GM12865 (cell line): Measurements from ENCODE around the gene TTC12.

Experiments used
- DNase-seq: peaks from one replicate; pipeline ENCODE4 v3.0.0; 2010; ENCODE audit warnings: low read depth
- H3K4me3 ChIP-seq: 2 replicates; pipeline ENCODE4 v1.5.1; 2011; ENCODE audit warnings: mild to moderate bottlenecking, low read depth, low read length, control low read depth
- TF ChIP-seq, protein P1 (sequence below): IDR thresholded peaks from 2 replicates; pipeline ENCODE4 v1.5.1; 2011; ENCODE audit warnings: low read length, control low read depth, low read depth, inconsistent platforms; ENCODE audit not compliant: insufficient read depth; ENCODE audit errors: missing control alignments

Gene TTC12

DNA sequence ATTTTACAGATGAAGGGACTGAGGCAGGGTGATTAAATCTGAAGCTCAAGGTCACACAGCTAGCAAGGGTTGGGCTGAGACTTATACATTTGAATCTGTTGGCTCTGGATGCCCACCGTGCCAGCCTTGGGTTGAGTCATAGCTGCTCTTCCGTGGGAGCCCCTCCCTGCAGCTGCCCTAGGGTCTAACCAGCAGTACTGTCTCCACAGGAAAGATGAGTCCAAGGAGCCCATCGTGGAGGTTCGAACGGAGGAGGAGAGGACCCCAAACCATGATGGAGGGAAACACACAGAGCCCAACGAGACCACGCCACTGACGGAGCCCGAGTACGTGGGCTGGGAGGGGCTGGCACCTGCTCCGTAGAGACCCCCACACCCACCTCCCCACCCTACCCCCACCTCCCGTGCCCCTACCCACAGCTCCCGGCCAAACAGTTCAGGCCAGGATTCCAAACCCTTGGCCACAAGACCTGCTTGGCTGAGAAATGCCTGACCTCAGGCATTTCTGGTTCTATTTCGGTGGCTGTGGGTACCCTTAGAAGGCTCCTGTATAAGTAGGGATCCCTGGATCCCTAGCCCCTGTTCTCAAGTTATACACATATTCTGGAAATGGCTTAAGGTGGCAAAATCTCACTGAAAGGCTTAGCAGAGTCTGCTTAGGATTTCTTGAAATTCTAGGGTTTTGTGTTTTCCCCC, 42.7 kb upstream of the TTC12 start:
- no peak for DNase-seq
- no peak overlapping the region for H3K4me3 ChIP-seq
- TF ChIP-seq, protein P1, sequence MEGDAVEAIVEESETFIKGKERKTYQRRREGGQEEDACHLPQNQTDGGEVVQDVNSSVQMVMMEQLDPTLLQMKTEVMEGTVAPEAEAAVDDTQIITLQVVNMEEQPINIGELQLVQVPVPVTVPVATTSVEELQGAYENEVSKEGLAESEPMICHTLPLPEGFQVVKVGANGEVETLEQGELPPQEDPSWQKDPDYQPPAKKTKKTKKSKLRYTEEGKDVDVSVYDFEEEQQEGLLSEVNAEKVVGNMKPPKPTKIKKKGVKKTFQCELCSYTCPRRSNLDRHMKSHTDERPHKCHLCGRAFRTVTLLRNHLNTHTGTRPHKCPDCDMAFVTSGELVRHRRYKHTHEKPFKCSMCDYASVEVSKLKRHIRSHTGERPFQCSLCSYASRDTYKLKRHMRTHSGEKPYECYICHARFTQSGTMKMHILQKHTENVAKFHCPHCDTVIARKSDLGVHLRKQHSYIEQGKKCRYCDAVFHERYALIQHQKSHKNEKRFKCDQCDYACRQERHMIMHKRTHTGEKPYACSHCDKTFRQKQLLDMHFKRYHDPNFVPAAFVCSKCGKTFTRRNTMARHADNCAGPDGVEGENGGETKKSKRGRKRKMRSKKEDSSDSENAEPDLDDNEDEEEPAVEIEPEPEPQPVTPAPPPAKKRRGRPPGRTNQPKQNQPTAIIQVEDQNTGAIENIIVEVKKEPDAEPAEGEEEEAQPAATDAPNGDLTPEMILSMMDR, result no peak

GRCh38 chr11:113272281-113272680, 42.1 kb upstream of the TTC12 start:
- no peak for DNase-seq

DNA sequence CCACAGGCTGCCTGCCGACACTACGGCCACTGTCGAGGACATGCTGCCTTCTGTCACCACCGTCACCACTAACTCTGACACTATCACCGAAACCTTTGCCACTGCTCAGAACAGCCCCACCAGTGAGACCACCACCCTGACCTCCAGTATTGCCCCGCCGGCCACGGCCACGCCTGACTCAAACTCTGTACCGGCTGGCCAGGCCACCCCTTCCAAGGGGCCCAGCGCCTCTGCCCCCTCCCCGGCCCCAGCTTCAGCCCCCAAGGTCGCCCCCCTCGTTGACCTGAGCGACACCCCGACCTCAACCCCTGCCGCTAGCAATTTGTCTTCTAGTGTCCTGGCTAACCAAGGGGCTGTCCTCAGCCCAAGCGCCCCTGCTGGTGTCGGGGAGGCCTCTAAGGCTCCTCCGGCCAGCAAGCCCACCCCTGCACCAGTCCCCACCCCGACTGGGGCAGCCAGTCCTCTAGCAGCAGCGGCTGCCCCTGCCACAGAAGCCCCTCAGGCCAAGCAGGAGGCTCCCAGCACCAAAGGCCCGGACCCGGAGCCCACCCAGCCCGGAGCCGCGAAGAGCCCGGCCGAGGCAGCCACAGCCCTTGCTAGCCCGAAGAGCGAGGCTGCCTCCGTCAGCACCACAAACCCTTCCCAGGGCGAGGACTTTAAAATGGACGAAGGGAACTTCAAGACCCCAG, 41.3 kb upstream of the TTC12 start:
- H3K4me3 ChIP-seq, result no peak overlapping the region
- no peak for DNase-seq
- TF ChIP-seq, protein P1, result no peak

More at GRCh38 chr11:113272281-113272680, 42.1 kb upstream of the TTC12 start:
- H3K4me3 ChIP-seq, result no peak overlapping the region
- TF ChIP-seq, protein P1, result no peak

- TF ChIP-seq, protein P1, result no peak
- DNase-seq, result no peak
- no peak overlapping the region for H3K4me3 ChIP-seq
Observed at GRCh38 chr11:113273720-113274119, 40.7 kb upstream of the TTC12 start.

GRCh38 chr11:113274713-113275582, 39.4 kb upstream of the TTC12 start:
- H3K4me3 ChIP-seq, result no peak overlapping the region
- TF ChIP-seq, protein P1, result no peak
- no peak for DNase-seq

DNA sequence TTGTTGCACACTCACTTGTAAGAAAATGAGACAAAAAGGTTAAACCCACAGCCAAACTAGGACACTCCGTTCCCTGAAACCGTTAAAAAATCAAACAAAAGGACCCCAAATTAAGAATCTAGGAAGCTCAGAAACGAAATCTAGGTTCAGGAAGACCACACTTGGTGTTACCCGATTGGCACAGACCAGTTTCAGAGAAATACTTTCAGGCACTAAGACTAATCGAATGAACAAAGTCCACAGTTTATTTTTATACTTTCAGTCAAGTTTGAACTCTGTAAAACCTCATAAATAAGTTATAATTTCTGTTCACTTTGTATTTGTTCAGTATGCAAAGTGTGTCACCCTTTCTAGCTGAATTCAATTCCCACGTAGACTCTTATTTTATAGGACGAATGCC, 38.8 kb upstream of the TTC12 start:
- TF ChIP-seq, protein P1, result no peak
- no peak for DNase-seq
- H3K4me3 ChIP-seq, result no peak overlapping the region
